HepG2 (cell line): Measurements from ENCODE around the gene GALNT9. TPM values are rescaled to one million over a fixed set of nuclear protein-coding genes. Genes with fewer than 3 reads are reported as not detected.

Experiments used
- ATAC-seq: fragments of 200-7000 bp; cut with Tn5 transposase; 3 replicates; pipeline ENCODE4 v1.9.1; 2020; ENCODE audit warnings: mild to moderate bottlenecking, moderate library complexity
- BruUV-seq: library from RNA; stranded (reverse); fragments of 400-500 nt; replicated peaks from 2 replicates; lab custom pipeline; 2021; lab: Mats Ljungman, UMichigan
- CTCF ChIA-PET: fragments of 300-600 bp; formaldehyde crosslinking; extraction: SDS; loops from one replicate; lab custom pipeline; 2021; ENCODE audit warnings: low total read pairs, inconsistent platforms, low intra/inter-chr PET ratio; lab: Yijun Ruan, JAX
- POLR2A ChIA-PET: fragments of 350-600 bp; sonication (Branson Sonifier 250); formaldehyde crosslinking; loops from one replicate; lab custom pipeline; 2020; ENCODE audit warnings: antibody characterized with exemption, inconsistent platforms; lab: Yijun Ruan, JAX
- DNase-seq: peaks from one replicate; pipeline ENCODE4 v3.0.0-alpha.2; 2015; ENCODE audit warnings: low spot score
- FAIRE-seq: peaks from 3 replicates; lab custom pipeline; 2011; peaks lifted over from hg19 to GRCh38; lab: Jason Lieb, UNC
- H2AFZ ChIP-seq: one replicate; pipeline ENCODE4 v1.6.1; 2011; ENCODE audit warnings: low read length, inconsistent platforms
- H3K27ac ChIP-seq: fragments of 300-600 bp; 3 replicates; pipeline ENCODE4 v1.8.0; 2011; ENCODE audit warnings: mixed run types, mild to moderate bottlenecking, mixed read lengths, low read length, inconsistent platforms; ENCODE audit not compliant: insufficient read depth; ENCODE audit errors: extremely low read length
- H3K27me3 ChIP-seq, 2 experiments: fragments of 200-600 bp in 1 of 2; 2 replicates in 1 of 2; 3 replicates in 1 of 2; pipeline versions ENCODE4 v1.6.0 to v1.8.0; 2011; ENCODE audit warnings: low read length in 2 of 2, mild to moderate bottlenecking in 2 of 2, moderate library complexity in 2 of 2, inconsistent platforms in 1 of 2; ENCODE audit not compliant: insufficient read depth in 2 of 2, control insufficient read depth in 1 of 2
- H3K36me3 ChIP-seq, 2 experiments: fragments of 200-600 bp in 1 of 2; replicated peaks in 1 of 2; 2 replicates in 1 of 2; 3 replicates in 1 of 2; pipeline versions ENCODE4 v1.5.1 to v1.8.0; 2011; ENCODE audit warnings: low read length in 2 of 2, inconsistent platforms in 1 of 2; ENCODE audit not compliant: insufficient read depth in 2 of 2, control insufficient read depth in 1 of 2
- H3K4me1 ChIP-seq: 2 replicates; pipeline ENCODE4 v1.5.1; 2012; ENCODE audit warnings: low read length, inconsistent platforms; ENCODE audit not compliant: insufficient read depth
- H3K4me2 ChIP-seq: 2 replicates; pipeline ENCODE4 v1.6.0; 2011; ENCODE audit warnings: low read depth, low read length, inconsistent platforms
- H3K4me3 ChIP-seq, 3 experiments: fragments of 200-600 bp in 1 of 3; sonication (generic), shearing (Covaris generic) in 1 of 3; replicated peaks in 1 of 3; 2 replicates each; pipeline ENCODE4 v1.5.1; 2011 to 2016; ENCODE audit warnings: low read length in 3 of 3, inconsistent platforms in 2 of 3, low read depth in 2 of 3, mild to moderate bottlenecking in 2 of 3, control low read depth in 1 of 3, mixed read lengths in 1 of 3; ENCODE audit not compliant: insufficient read depth in 1 of 3
- H3K79me2 ChIP-seq: one replicate; pipeline ENCODE4 v1.6.1; 2011; ENCODE audit warnings: low read length, inconsistent platforms; ENCODE audit not compliant: insufficient read depth
- H3K9ac ChIP-seq: 2 replicates; pipeline ENCODE4 v1.6.0; 2011; ENCODE audit warnings: mild to moderate bottlenecking, low read depth, low read length, inconsistent platforms; ENCODE audit not compliant: insufficient read depth
- H3K9me3 ChIP-seq: 2 replicates; pipeline ENCODE4 v1.5.1; 2012; ENCODE audit warnings: mild to moderate bottlenecking, low read length
- H4K20me1 ChIP-seq: 2 replicates; pipeline ENCODE4 v1.6.0; 2011; ENCODE audit warnings: inconsistent platforms, mild to moderate bottlenecking, low read length, moderate library complexity; ENCODE audit not compliant: insufficient read depth
- BCL3 ChIP-seq: sonication (generic); formaldehyde crosslinking; IDR thresholded peaks from 2 replicates; pipeline ENCODE4 v1.5.1; 2020; ENCODE audit warnings: mild to moderate bottlenecking, missing genetic modification reagents, moderate library complexity
- DNMT1 ChIP-seq: sonication (generic); formaldehyde crosslinking; IDR thresholded peaks from 2 replicates; pipeline ENCODE4 v1.5.1; 2020; ENCODE audit warnings: mild to moderate bottlenecking, missing genetic modification reagents
- ETV6 ChIP-seq: sonication (generic); formaldehyde crosslinking; conservative IDR thresholded peaks from 2 replicates; pipeline ENCODE4 v1.4.0; 2020; ENCODE audit warnings: missing genetic modification reagents
- EZH2 ChIP-seq: conservative IDR thresholded peaks from 2 replicates; pipeline ENCODE4 v1.6.1; 2012; ENCODE audit warnings: mild to moderate bottlenecking, low read depth, low read length, moderate library complexity
- FOXA3 ChIP-seq: IDR thresholded peaks from 2 replicates; pipeline ENCODE4 v1.6.1; 2016; ENCODE audit warnings: missing genetic modification reagents, missing compliant biosample characterization
- FOXK2 ChIP-seq: fragments of 450-650 bp; IDR thresholded peaks from 2 replicates; pipeline ENCODE4 v1.6.1; 2016
- HNRNPL ChIP-seq: fragments of 200-400 bp; formaldehyde crosslinking; IDR thresholded peaks from 2 replicates; pipeline ENCODE4 v1.6.1; 2017; ENCODE audit warnings: mild to moderate bottlenecking, low read depth, low read length
- KDM5B ChIP-seq: sonication (generic); formaldehyde crosslinking; IDR thresholded peaks from 2 replicates; pipeline ENCODE4 v1.4.0; 2020; ENCODE audit warnings: missing genetic modification reagents, mild to moderate bottlenecking, borderline replicate concordance
- LRRFIP1 ChIP-seq: sonication (generic); formaldehyde crosslinking; conservative IDR thresholded peaks from 2 replicates; pipeline ENCODE4 v1.4.0; 2020; ENCODE audit warnings: missing genetic modification reagents
- RARA ChIP-seq: IDR thresholded peaks from 2 replicates; pipeline ENCODE4 v1.6.1; 2016; ENCODE audit warnings: missing genetic modification reagents, missing compliant biosample characterization
- SMC3 ChIP-seq: IDR thresholded peaks from 2 replicates; pipeline ENCODE4 v1.6.1; 2011; ENCODE audit warnings: low read length, improper control_type of control experiment
- SP2 ChIP-seq: sonication (generic); formaldehyde crosslinking; IDR thresholded peaks from 2 replicates; pipeline ENCODE4 v1.5.1; 2020; ENCODE audit warnings: mild to moderate bottlenecking, missing genetic modification reagents
- SRF ChIP-seq: IDR thresholded peaks from 2 replicates; pipeline ENCODE4 v1.6.1; 2011; ENCODE audit warnings: mild to moderate bottlenecking, low read depth, low read length, moderate library complexity
- SRSF1 ChIP-seq: fragments of 200-400 bp; formaldehyde crosslinking; optimal IDR thresholded peaks from 2 replicates; pipeline ENCODE3; 2017; ENCODE audit warnings: mild to moderate bottlenecking, low read depth, low read length, moderate library complexity
- TBL1XR1 ChIP-seq: fragments of 150-350 bp; IDR thresholded peaks from 2 replicates; pipeline ENCODE4 v1.6.1; 2014; ENCODE audit warnings: borderline replicate concordance, low read length; ENCODE audit not compliant: partially characterized antibody
- TEAD3 ChIP-seq: optimal IDR thresholded peaks from 2 replicates; pipeline ENCODE3; 2016; ENCODE audit warnings: borderline replicate concordance
- ZFP36L2 ChIP-seq: sonication (generic); formaldehyde crosslinking; IDR thresholded peaks from 2 replicates; pipeline ENCODE4 v1.4.0; 2020; ENCODE audit warnings: missing genetic modification reagents
- ZMYM3 ChIP-seq: sonication (generic); formaldehyde crosslinking; IDR thresholded peaks from 2 replicates; pipeline ENCODE4 v1.5.1; 2020; ENCODE audit warnings: mild to moderate bottlenecking, missing genetic modification reagents
- ZNF292 ChIP-seq: sonication (generic); formaldehyde crosslinking; IDR thresholded peaks from 2 replicates; pipeline ENCODE4 v1.8.1; 2022; ENCODE audit warnings: mild to moderate bottlenecking, low read depth, missing genetic modification reagents, borderline replicate concordance
- ZNF350 ChIP-seq: sonication (generic); formaldehyde crosslinking; IDR thresholded peaks from 2 replicates; pipeline ENCODE4 v1.4.0; 2020; ENCODE audit warnings: mild to moderate bottlenecking, low read depth, missing genetic modification reagents, borderline replicate concordance
- ZNF713 ChIP-seq: sonication (generic); formaldehyde crosslinking; IDR thresholded peaks from 2 replicates; pipeline ENCODE4 v1.4.0; 2020; ENCODE audit warnings: mild to moderate bottlenecking, missing genetic modification reagents
- WGBS: methylation state at CpG from one replicate; pipeline ENCODE4 v1.1.6; 2017; ENCODE audit warnings: low lambda C conversion rate; 5-methylcytosine and 5-hydroxymethylcytosine counted together
- in situ Hi-C: cut with HindIII; loops from 2 replicates; pipeline ENCODE4 v1.10.0; 2017; ENCODE audit warnings: low pct_unique_long_range_greater_than_20kb; ENCODE audit not compliant: extremely low pct_ligation_motif_present
- intact Hi-C: fragments of 100-400 bp; cut with micrococcal nuclease; formaldehyde crosslinking; loops from one replicate; pipeline ENCODE4 v1.10.0; 2022; ENCODE audit not compliant: unreplicated experiment
- polyA plus RNA-seq, 8 experiments: library from polyadenylated mRNA; depleted of rRNA in 3 of 8; stranded (reverse) in 7 of 8; unstranded in 1 of 8; fragments of >200 nt; fragmentation: Illumina TruSeq in 4 of 8; extraction: Trizol in 4 of 8; gene quantifications; 2 replicates each; pipeline versions ENCODE4 v1.2.1 to v1.2.3, GENCODE V29; 2011 to 2016; ENCODE audit warnings: low read depth in 4 of 8, missing spikeins in 1 of 8, mixed read lengths in 1 of 8; ENCODE audit not compliant: insufficient read depth in 1 of 8
- total RNA-seq, 5 experiments: library from RNA; depleted of rRNA; stranded (reverse); fragments of >200 nt; fragmentation: Illumina TruSeq; extraction: Trizol; gene quantifications; 2 replicates each; pipeline ENCODE4 v1.2.3, GENCODE V29; 2016; ENCODE audit warnings: low read depth in 1 of 5

The GALNT9 gene
- total and polyA plus RNA-seq, 2 of the 13 experiments (the other 11 are each of a cell fraction or from before 2014, with no cell fraction given): 0.04 TPM; not detected in 1

GRCh38 chr12:132153501-132154340 lies 175.7 kb downstream of the GALNT9 start:
- H3K9ac ChIP-seq: peak overlapping the region; percentile 47
- in situ Hi-C loops: no loop called here
- TF ChIP-seq BCL3 (peak; percentile 67; the same call in 1 of the 2 replicates), SRF (no peak), SRSF1 (peak; percentile 56), FOXA3 (peak; percentile 24; the same call in 1 of the 2 replicates), SMC3 (peak; percentile 5; the same call in 1 of the 2 replicates), TEAD3 (peak; percentile 65), ETV6 (CRISPR knock-in tag) (no peak), LRRFIP1 (no peak), FOXK2 (no peak), EZH2 (0 out of 2 replicates have a peak, but pooled peaks have one; percentile 48), ZFP36L2 (CRISPR knock-in tag) (no peak), ZNF350 (CRISPR knock-in tag) (0 out of 2 replicates have a peak, but pooled peaks have one; percentile 38), TBL1XR1 (no peak), ZMYM3 (CRISPR knock-in tag) (peak; percentile 13; the same call in 1 of the 2 replicates), ZNF292 (peak; percentile 37; the same call in 1 of the 2 replicates), ZNF713 (CRISPR knock-in tag) (no peak), DNMT1 (CRISPR knock-in tag) (peak; percentile 48; the same call in 1 of the 2 replicates), KDM5B (peak; percentile 56; the same call in 1 of the 2 replicates), SP2 (CRISPR knock-in tag) (no peak), HNRNPL (peak; percentile 85), RARA (CRISPR knock-in tag) (0 out of 2 replicates have a peak, but pooled peaks have one; percentile 13)

More at GRCh38 chr12:132153501-132154340, 175.7 kb downstream of the GALNT9 start:
- WGBS: 56% methylated on average over 19 of the region's 41 CpGs
- H4K20me1 ChIP-seq: peaks cover 3% of the 10 kb centered on the region; the same call in 1 of the 2 replicates
- peak overlapping the region; percentile 39 to 70 (median 48); a peak in 5 of 6 replicates for H3K4me3 ChIP-seq
- CTCF ChIA-PET: interaction anchor here (0.7 to 3.3 kb wide), 4 partner anchors 9 to 261 kb away, joined by 3 to 31 read pairs (median 8); partner anchors contain the start of genes DDX51 and NOC4L
- no TSS peak for BruUV-seq
- FAIRE-seq: peak; percentile 56
- DNase-seq: peak; percentile 63
- no peaks in the 10 kb centered on the region for H3K9me3 ChIP-seq
- H3K27ac ChIP-seq: no peak overlapping the region
- POLR2A ChIA-PET: interaction anchor here (1.0 kb wide), 1 partner anchor 9 kb away, joined by 6 read pairs; no protein-coding TSS in a partner anchor
- intact Hi-C loops: loop anchor here (2.0 kb wide), 2 partner anchors 65 to 261 kb away; no protein-coding TSS in a partner anchor
- H3K4me1 ChIP-seq: peaks cover 14% of the 10 kb centered on the region
- H3K36me3 ChIP-seq: peaks cover 0 to 2% of the 10 kb centered on the region in 2 experiments; a peak in 2 of 5 replicates
- ATAC-seq: peak; percentile 94
- no peaks in the 10 kb centered on the region for H3K79me2 ChIP-seq
- H2AFZ ChIP-seq: no peak overlapping the region
- H3K4me2 ChIP-seq: peak overlapping the region; percentile 87
- no peaks in the 10 kb centered on the region for H3K27me3 ChIP-seq
